ENCODE data around the gene TOE1.

Gene TOE1

GRCh38 chr1:45327644-45328515 is 12.1 kb upstream of the TOE1 start:
- DNase-seq = no peak

DNA sequence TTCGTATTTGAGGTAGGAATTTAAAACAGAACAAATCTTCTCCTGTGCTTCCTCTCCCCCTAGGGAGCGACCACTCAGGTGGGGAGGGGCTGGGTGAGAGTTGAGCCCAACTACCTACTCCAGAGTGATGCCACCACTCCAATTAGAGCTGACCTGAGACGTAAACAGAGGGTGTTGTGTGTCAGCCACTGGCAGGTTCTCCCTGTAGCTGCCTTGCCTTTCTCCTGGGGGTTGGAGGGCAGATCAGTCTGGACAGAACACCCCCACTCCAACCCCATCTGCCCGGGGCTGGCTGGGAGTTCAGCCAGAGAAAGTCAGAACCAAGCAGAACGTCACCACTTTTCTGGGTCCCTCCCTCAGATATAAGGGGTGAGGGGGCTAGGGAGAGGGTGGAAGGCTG is 11.3 kb upstream of the TOE1 start:
- no peak for DNase-seq

- no peak for DNase-seq
Measured at GRCh38 chr1:45329445-45329844, 10.5 kb upstream of the TOE1 start.

- no peak for DNase-seq
Measured at GRCh38 chr1:45331436-45332345, 8.3 kb upstream of the TOE1 start.

DNA sequence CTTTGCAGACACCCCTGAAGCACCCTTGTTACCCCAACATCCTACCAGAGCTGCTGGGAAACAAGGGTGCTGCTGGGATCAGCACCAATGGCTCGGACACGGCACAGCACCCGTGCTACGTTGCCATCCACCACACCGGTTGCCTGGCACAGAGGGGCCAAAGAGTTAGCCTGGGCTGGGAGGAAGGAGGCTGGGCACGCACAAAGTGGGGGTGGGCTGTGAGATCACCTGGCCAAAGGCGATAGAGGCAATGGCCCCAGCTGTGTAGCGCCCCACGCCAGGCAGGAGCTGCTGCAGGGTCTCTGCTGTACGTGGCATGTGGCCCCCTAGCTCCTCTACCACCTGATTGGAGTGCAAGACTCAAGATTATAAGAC is 7.6 kb upstream of the TOE1 start:
- no peak for DNase-seq

- no peak for DNase-seq
Measured at GRCh38 chr1:45334308-45335245, 5.4 kb upstream of the TOE1 start.

- no peak for DNase-seq
Measured at GRCh38 chr1:45335855-45336324, 4.1 kb upstream of the TOE1 start.

DNA sequence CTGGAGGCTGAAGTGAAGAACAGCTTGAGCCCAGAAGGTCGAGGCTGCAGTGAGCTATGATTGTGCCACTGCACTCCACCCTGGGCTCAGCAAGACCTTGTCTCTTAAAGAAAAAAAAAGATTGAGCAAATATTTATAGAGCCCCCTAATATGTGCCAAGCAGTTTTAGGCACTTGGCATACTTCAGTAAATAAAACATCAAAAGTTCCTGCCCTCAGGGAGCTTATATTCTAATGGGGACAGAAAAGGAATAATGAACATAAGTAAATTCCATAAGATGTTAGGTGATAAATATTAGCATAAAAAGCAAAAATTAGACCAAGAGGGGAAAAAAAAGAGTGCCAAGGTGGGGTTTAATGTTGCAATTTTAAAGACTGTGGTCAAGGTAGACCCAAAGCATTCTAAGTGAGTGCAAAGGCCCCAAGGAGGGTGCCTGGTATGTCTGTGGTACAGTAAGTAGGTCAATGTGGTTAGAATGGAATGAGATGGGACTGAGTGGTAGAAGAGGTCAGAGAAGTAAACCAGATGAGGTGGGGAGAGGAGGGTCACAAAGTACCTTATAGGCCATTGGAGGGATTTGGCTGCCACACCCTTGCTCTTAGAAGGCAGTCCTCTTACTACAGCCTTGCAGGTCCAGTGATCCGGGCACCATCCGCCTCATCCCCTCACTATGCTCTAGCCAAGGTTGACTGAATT is 2.2 kb upstream of the TOE1 start:
- no peak for DNase-seq

GRCh38 chr1:45340816-45341466 is 971 bp downstream of the TOE1 start:
- DNase-seq = peak in 1 of 2 donors; percentile 27

DNA sequence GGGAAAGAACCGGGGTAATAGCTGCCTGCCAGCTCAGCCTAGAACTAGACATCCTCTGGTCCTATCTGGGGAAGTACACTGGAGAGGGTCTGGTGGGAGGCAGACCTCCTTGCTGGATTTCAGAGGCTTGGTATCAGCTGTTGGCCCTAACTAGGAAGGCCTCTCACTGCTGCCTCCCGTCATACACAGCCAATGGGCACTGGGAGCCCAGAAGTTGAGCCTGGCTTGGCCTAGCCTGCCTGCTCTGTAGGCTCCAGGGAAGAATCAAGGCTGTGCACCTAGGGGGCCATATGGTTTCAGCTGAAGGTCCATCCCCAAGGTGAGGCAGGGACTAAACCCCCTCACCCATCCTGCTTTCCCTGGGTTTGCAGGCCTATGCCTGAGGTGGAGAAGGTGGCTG is 4.5 kb downstream of the TOE1 start:
- no peak for DNase-seq

DNA sequence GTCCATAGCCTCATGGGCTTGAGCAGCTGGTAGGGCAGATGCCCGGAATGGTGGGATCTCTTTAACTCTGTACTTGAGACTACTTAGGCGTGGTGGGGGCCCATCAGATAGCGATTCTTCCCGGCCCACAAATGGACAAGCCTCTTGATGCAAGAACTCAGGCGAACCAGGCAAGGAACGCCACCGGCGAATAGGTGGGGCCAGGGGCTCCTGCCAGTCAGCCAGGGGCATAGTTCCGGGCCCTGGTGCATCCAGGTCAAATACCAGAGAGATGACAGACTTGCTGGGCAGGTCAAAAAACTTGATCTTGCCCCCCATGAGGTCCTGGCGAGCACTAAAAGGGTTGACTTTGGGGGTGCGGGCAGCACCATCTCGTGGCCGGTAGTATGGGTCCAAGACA is 5.0 kb downstream of the TOE1 start:
- DNase-seq = no peak

DNA sequence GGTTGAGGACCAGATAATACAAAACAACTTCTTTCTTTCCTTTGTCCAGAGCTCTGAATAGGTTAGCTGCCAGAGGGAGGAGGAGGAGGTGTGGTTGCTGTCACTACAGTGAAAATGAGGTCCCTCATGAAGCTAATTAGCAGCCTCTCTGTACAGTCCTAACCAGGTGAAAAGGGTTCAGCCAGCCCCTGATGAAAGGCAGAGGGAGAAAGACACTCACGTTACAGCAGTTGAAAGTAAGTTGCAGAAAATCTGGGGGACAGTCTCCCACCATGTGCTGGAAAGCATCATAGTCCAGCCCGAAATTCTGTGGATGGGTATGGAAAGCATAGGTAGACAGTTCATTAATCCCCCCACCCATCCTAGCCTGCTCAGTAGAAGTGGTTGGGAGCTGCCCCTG is 6.5 kb downstream of the TOE1 start:
- no peak for DNase-seq

DNA sequence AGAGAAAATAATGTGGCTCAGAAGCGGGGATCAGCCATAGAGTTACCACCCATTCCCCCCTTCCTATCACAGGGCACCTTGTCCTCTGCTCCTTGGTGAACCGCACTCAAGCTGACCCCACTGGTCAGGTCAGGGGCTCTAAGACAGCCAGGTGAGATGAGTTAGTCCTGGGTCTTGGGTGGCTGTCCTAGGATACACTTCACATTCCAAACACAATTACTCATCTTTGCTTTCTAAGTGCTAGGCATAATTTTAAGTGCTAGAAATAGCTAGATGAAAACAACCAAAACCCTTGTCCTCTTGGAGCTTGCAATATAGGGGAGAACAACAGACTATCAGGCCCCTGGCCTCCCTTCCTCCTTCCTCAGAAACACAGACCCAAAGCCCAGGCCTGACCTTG is 8.1 kb downstream of the TOE1 start:
- no peak for DNase-seq

DNA sequence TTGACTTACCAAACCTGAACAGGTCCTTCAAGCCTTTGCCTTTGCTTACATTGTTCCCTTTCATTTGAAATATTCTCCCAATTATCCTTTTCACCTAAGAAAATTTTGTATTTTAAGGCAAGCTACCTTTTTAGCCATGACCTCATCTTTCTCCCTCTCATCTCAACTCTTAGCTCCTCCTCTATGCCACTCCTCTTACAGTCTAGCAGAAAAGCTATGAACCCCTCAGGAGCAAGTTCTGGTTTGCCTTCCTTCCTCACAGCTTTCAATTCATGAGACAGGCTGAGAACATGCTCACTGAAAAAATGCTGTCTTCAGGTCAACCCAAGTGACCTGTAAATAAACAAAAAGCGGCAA is 8.6 kb downstream of the TOE1 start:
- DNase-seq = no peak

DNA sequence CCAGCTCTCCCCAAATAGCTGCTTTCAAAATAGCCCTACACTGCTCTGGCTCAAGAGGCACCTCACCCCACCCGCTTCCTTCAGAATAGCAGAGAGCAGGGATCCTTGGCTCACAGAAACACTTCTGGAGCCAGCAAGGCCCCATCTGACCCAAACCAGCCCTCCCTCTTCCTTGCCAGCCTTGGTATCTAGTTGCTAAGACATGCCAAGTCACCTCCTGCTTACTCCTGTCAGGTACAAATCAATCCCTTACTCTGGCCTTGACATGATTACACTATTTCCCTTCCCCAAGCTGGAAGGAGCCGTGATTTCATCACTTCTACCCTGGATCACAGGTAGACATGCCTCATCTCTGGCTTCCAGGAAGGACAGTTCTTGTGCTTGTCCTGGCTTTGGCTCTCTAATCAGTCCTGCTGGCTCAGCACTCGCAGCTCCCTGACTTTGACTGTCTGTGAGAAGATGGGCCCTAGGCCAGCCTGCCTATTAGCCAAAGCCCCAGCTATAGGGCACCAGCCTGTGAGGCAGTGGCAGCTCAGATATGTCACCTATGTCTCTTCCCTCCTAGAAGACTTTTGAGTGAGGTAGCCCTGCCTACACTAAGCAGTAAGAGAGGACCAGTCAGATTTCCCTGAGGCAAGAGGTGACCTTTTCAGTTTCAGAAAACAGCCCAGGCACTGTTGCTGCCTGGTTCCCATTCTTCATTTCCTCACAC is 9.2 kb downstream of the TOE1 start:
- no peak for DNase-seq

DNA sequence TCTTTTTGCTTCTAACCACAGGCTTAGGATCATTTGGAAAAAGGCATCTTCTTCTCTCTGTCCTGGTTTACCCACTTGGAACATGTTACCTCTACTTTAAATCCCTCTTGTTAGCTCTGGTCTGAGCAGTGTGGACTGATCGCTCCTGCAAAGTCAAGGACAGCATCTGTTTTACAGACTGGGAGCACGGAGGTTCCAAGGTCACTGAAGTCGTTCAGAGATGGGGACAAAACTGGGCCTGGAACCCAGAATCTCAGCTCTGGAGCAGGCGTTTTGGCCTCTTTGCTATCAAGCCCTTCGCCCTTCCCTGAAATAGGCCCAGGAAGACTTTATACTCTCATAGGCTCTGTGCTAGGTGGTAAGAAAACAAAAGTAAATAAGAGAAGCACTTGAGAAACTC is 11.5 kb downstream of the TOE1 start:
- DNase-seq = no peak

- DNase-seq = no peak
Measured at GRCh38 chr1:45353685-45354084, 13.7 kb downstream of the TOE1 start.

DNA sequence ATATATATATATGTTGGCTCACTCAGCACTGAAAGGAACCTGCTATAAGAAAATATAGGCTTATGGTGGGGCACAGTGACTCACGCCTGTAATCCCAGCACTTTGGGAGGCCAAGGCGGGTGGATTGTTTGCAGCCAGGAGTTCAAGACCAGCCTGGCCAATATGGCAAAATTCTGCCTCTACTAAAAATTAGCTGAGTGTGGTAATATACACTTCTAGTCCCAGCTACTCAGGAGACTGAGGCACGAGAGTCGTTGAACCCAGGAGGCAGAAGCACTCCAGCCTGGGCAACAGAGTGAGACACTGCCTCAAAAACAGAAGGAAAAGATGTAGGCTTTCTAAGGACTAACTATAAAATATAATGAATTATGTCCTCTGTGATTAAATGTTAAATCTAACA is 14.9 kb downstream of the TOE1 start:
- no peak for DNase-seq

GRCh38 chr1:45355683-45356082 is 15.7 kb downstream of the TOE1 start:
- no peak for DNase-seq

GRCh38 chr1:45356186-45356585 is 16.2 kb downstream of the TOE1 start:
- no peak for DNase-seq

Data from CD4-positive, alpha-beta T cell treated with Interferon alpha-2 for 1 hour (primary cell).